ENCODE data around the gene RFWD3.

The RFWD3 gene

DNA sequence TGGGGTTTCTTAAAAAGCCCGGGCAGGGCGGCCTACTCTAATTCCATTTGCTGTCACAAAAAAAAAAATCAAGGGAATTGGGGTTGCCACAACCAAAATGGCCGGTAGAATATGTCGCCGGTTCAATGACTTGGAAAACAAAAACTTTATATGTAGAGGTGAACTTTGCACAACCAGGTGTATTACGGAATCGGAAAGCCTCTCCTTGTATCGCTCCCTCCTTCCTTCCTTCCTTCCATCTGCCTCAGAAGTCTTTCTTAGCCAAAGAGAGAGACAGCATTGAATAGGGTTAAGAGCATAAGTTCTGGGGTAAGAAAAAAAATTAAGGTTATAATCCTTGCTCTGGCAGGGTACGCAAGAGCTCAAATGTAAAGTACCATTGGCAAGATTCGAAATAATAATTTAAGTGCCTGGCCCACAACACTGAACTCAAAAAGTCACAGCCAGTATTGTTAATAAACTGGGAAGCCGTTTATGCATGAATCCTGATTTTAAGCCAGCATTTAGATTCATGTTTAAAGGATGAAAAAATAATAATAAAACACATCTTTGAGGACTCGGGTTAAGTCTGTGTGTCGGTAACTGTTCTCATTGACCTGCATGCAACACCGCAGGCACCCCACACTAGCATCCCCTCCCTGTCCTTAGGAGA, 59.2 kb downstream of the RFWD3 start:
- Histone ChIP-seq H3K27me3 (ENCODE audit: control insufficient read depth in 5 of 5, insufficient read depth in 4 of 5, low read length in 5 of 5) (no peaks in the 10 kb centered on the region), H3K9ac (ENCODE audit: low read length in 5 of 5) (peak overlapping the region in 4 of 5 donors; percentile 71 to 95 (median 83)), H3K36me3 (ENCODE audit: control insufficient read depth in 5 of 5, insufficient read depth in 5 of 5, low read length in 5 of 5) (no peaks in the 10 kb centered on the region), H3K4me1 (ENCODE audit: control insufficient read depth in 5 of 5, insufficient read depth in 5 of 5, low read length in 5 of 5) (peaks cover 2 to 43% (median 39%) of the 10 kb centered on the region in 5 donors), H3K4me3 (ENCODE audit: low read depth in 1 of 5, low read length in 5 of 5) (peak overlapping the region; percentile 73 to 95 (median 94)), H3K27ac (ENCODE audit: low read depth, low read length) (peak overlapping the region; percentile 85), H3K9me3 (ENCODE audit: control insufficient read depth in 5 of 5, low read length in 5 of 5) (no peaks in the 10 kb centered on the region)

GRCh38 chr16:74606521-74607309, 60.0 kb downstream of the RFWD3 start, which contains the start of gene GLG1:
TSS of gene GLG1 (minus strand) at chr16:74607114. CDS start at chr16:74607094, 20 bp downstream.
- H3K27me3 ChIP-seq (ENCODE audit: control insufficient read depth in 5 of 5, insufficient read depth in 4 of 5, low read length in 5 of 5) = no peaks in the 10 kb centered on the region
- H3K9ac ChIP-seq (ENCODE audit: low read length in 5 of 5) = peak within 1 kb of the TSS; percentile 6 to 95 (median 85)

DNA sequence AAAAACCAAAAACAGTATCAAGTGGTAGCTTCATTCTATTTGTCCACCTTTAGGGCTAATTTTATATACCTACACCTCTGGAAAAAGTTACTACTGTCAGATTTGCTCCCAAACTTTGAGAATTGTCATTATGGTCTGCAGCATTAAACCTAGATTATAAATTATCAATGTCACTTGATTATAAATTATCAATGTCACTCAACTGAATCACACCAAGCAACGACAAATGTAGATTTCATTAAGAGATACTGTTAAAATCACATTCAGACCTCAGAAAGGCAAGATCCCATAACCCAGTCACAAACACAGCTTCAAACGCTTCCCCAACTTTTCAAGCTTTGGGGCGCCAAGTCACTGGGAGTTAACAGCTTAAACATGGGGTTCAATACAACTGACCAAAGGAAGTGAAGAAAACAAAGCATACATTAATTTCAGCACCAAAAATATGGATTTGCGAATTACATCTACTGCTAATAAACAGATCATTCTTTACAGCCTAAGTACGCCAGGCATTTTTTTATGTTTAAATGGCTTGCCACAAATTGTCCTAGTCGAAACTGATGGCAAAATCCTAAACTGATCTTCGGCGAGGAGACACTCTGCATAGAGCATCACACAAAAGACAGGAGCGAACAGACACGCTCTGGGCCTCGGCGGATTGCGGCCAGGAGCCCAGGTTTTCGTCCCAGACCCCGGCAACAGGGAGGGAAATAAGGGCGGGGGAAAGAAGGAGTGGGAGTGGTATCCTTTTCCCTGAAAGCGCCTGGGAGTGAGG, 60.7 kb downstream of the RFWD3 start:
- no peaks in the 10 kb centered on the region for H3K36me3 ChIP-seq (ENCODE audit: control insufficient read depth in 5 of 5, insufficient read depth in 5 of 5, low read length in 5 of 5)
- H3K4me1 ChIP-seq (ENCODE audit: control insufficient read depth in 5 of 5, insufficient read depth in 5 of 5, low read length in 5 of 5) = peaks cover 2 to 43% (median 39%) of the 10 kb centered on the region in 5 donors
- no peaks in the 10 kb centered on the region for H3K27me3 ChIP-seq (ENCODE audit: control insufficient read depth in 5 of 5, insufficient read depth in 4 of 5, low read length in 5 of 5)
- H3K9me3 ChIP-seq (ENCODE audit: control insufficient read depth in 5 of 5, low read length in 5 of 5) = no peaks in the 10 kb centered on the region
- H3K27ac ChIP-seq (ENCODE audit: low read depth, low read length) = peak overlapping the region; percentile 85
- peak overlapping the region; percentile 77 to 95 (median 94) for H3K4me3 ChIP-seq (ENCODE audit: low read depth in 1 of 5, low read length in 5 of 5)
- H3K9ac ChIP-seq (ENCODE audit: low read length in 5 of 5) = peak overlapping the region; percentile 6 to 95 (median 85)

More at GRCh38 chr16:74606521-74607309, 60.0 kb downstream of the RFWD3 start, which contains the start of gene GLG1:
- Histone ChIP-seq H3K36me3 (ENCODE audit: control insufficient read depth in 5 of 5, insufficient read depth in 5 of 5, low read length in 5 of 5) (no peaks in the 10 kb centered on the region), H3K4me3 (ENCODE audit: low read depth in 1 of 5, low read length in 5 of 5) (peak within 1 kb of the TSS; percentile 77 to 95 (median 94)), H3K9me3 (ENCODE audit: control insufficient read depth in 5 of 5, low read length in 5 of 5) (no peaks in the 10 kb centered on the region), H3K27ac (ENCODE audit: low read depth, low read length) (peak within 1 kb of the TSS; percentile 85), H3K4me1 (ENCODE audit: control insufficient read depth in 5 of 5, insufficient read depth in 5 of 5, low read length in 5 of 5) (peaks cover 2 to 43% (median 39%) of the 10 kb centered on the region in 5 donors)

GRCh38 chr16:74605332-74605731, 61.3 kb downstream of the RFWD3 start:
- H3K27me3 ChIP-seq (ENCODE audit: control insufficient read depth in 5 of 5, insufficient read depth in 4 of 5, low read length in 5 of 5) = no peaks in the 10 kb centered on the region
- H3K27ac ChIP-seq (ENCODE audit: low read depth, low read length) = peak overlapping the region; percentile 85
- no peaks in the 10 kb centered on the region for H3K36me3 ChIP-seq (ENCODE audit: control insufficient read depth in 5 of 5, insufficient read depth in 5 of 5, low read length in 5 of 5)
- H3K4me1 ChIP-seq (ENCODE audit: control insufficient read depth in 5 of 5, insufficient read depth in 5 of 5, low read length in 5 of 5) = peaks cover 2 to 43% (median 39%) of the 10 kb centered on the region in 5 donors
- H3K4me3 ChIP-seq (ENCODE audit: low read depth in 1 of 5, low read length in 5 of 5) = peak overlapping the region; percentile 77 to 95 (median 94)
- no peaks in the 10 kb centered on the region for H3K9me3 ChIP-seq (ENCODE audit: control insufficient read depth in 5 of 5, low read length in 5 of 5)
- peak overlapping the region; percentile 6 to 95 (median 85) for H3K9ac ChIP-seq (ENCODE audit: low read length in 5 of 5)

DNA sequence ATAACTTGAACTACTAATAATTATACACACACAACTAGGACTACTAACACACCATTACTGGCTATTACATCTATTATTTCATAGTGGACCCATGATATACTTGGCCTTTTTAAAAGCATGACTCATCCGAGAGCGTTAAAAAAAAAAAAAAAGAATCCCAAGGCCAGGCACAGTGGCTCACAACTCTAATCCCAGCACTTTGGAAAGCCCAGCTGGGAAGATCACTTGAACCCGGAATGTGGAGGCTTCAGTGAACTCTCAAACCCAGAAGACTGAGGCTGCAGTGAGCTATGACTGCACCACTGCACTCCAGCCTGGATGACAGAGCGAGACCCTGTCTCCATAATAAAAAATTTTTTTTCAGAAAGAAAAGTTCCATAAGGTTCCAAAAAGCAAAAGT, 62.8 kb downstream of the RFWD3 start:
- Histone ChIP-seq H3K9ac (ENCODE audit: low read length in 5 of 5) (no peak overlapping the region), H3K36me3 (ENCODE audit: control insufficient read depth in 5 of 5, insufficient read depth in 5 of 5, low read length in 5 of 5) (no peaks in the 10 kb centered on the region), H3K4me3 (ENCODE audit: low read depth in 1 of 5, low read length in 5 of 5) (no peak overlapping the region), H3K27ac (ENCODE audit: low read depth, low read length) (no peak overlapping the region), H3K27me3 (ENCODE audit: control insufficient read depth in 5 of 5, insufficient read depth in 4 of 5, low read length in 5 of 5) (no peaks in the 10 kb centered on the region), H3K9me3 (ENCODE audit: control insufficient read depth in 5 of 5, low read length in 5 of 5) (no peaks in the 10 kb centered on the region), H3K4me1 (ENCODE audit: control insufficient read depth in 5 of 5, insufficient read depth in 5 of 5, low read length in 5 of 5) (peaks cover 2 to 43% (median 39%) of the 10 kb centered on the region in 5 donors)

DNA sequence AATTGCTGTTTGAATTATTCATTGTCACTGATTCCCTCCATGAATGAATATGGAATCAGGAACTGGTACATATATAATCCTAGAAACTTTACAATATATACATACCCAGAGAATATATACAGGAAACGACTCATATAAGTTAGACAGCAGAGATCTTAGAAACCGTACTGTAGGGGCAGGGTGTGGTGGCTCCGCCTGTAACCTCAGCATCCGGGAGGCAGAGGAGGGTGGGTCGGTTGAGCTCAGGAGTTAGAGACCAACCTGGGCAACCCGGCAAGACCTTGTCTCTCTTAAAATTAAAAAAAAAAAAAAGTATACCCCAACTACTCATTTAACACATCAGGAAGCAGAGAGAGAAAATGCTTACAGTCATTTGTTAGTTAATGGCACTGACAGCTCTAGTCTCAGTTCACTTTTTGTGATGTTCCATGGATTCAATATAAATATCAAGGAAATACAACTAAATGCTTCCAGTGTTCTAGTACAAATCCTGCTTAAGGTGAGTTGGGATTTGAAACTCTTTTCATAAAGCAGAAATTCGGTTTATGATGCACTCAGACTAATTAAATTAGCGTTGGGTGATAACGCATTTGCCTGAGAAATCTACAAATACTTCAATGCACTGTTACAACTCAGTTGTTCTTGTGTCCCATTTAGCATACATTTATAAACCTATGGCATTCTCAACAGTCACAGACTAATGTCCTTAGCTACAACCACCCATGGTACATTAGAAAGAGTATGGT, 65.4 kb downstream of the RFWD3 start:
- Histone ChIP-seq H3K27ac (ENCODE audit: low read depth, low read length) (no peak overlapping the region), H3K27me3 (ENCODE audit: control insufficient read depth in 5 of 5, insufficient read depth in 4 of 5, low read length in 5 of 5) (no peaks in the 10 kb centered on the region), H3K9ac (ENCODE audit: low read length in 5 of 5) (peak overlapping the region in 1 of 5 donors; percentile 18), H3K4me1 (ENCODE audit: control insufficient read depth in 5 of 5, insufficient read depth in 5 of 5, low read length in 5 of 5) (peaks cover 0 to 31% (median 28%) of the 10 kb centered on the region in 5 donors), H3K36me3 (ENCODE audit: control insufficient read depth in 5 of 5, insufficient read depth in 5 of 5, low read length in 5 of 5) (peaks cover 0 to 3% (median 0%) of the 10 kb centered on the region in 5 donors), H3K4me3 (ENCODE audit: low read depth in 1 of 5, low read length in 5 of 5) (no peak overlapping the region), H3K9me3 (ENCODE audit: control insufficient read depth in 5 of 5, low read length in 5 of 5) (no peaks in the 10 kb centered on the region)

DNA sequence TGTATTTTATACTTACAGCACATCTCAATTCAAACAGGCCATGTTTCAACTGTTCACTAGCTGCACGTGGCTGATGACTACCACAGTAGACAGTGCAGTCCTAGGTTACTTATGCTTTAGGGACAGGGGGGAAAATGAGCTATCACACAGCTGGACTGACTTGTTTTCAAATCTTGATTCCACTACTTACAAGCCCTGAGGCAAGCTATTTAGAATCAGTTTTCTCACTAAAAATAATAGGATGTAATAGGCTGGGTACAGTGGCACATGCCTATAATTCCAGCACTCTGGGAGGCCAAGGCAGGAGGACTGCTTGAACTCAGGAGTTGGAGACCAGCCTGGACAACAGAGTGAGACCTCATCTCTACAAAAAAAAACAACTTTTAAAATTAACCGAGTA, 70.1 kb downstream of the RFWD3 start:
- H3K4me1 ChIP-seq (ENCODE audit: control insufficient read depth in 5 of 5, insufficient read depth in 5 of 5, low read length in 5 of 5) = peaks cover 0 to 3% (median 0%) of the 10 kb centered on the region in 5 donors

DNA sequence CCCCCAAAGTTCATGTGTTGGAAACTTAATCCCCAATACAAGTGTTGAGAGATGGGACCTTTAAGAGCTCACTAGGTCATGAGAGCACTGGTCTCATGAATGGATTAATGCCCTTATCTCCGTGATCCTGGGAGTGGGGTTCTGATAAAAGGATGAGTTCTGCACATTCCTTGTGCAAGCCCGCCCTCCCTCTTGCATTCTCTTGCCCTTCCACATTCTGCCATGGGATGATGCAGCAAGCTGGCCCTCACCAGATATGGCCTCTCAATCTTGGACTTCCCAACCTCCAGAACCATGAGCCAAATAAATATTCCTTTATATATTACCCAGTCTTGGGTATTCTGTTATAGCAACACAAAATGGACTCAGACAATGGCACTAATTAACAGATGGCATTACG, 73.8 kb downstream of the RFWD3 start:
- Histone ChIP-seq H3K27me3 (ENCODE audit: control insufficient read depth in 5 of 5, insufficient read depth in 4 of 5, low read length in 5 of 5) (no peaks in the 10 kb centered on the region), H3K9ac (ENCODE audit: low read length in 5 of 5) (no peak overlapping the region), H3K27ac (ENCODE audit: low read depth, low read length) (no peak overlapping the region), H3K4me1 (ENCODE audit: control insufficient read depth in 5 of 5, insufficient read depth in 5 of 5, low read length in 5 of 5) (peaks cover 0 to 4% (median 3%) of the 10 kb centered on the region in 5 donors), H3K9me3 (ENCODE audit: control insufficient read depth in 5 of 5, low read length in 5 of 5) (no peaks in the 10 kb centered on the region), H3K4me3 (ENCODE audit: low read depth in 1 of 5, low read length in 5 of 5) (no peak overlapping the region), H3K36me3 (ENCODE audit: control insufficient read depth in 5 of 5, insufficient read depth in 5 of 5, low read length in 5 of 5) (peaks cover 0 to 3% (median 0%) of the 10 kb centered on the region in 5 donors)

More for the DNA sequence above, 70.1 kb downstream of the RFWD3 start:
- no peak overlapping the region for H3K27ac ChIP-seq (ENCODE audit: low read depth, low read length)
- H3K9me3 ChIP-seq (ENCODE audit: control insufficient read depth in 5 of 5, low read length in 5 of 5) = no peaks in the 10 kb centered on the region
- H3K9ac ChIP-seq (ENCODE audit: low read length in 5 of 5) = no peak overlapping the region
- H3K36me3 ChIP-seq (ENCODE audit: control insufficient read depth in 5 of 5, insufficient read depth in 5 of 5, low read length in 5 of 5) = peaks cover 0 to 3% (median 0%) of the 10 kb centered on the region in 5 donors
- no peaks in the 10 kb centered on the region for H3K27me3 ChIP-seq (ENCODE audit: control insufficient read depth in 5 of 5, insufficient read depth in 4 of 5, low read length in 5 of 5)
- no peak overlapping the region for H3K4me3 ChIP-seq (ENCODE audit: low read depth in 1 of 5, low read length in 5 of 5)

Data from subcutaneous abdominal adipose tissue (tissue), 5 donors.